Suppressor macrophage treated with lipopolysaccharide for 1 hour (primary cell): ENCODE results near the gene KRTAP10-7.
"Not testable (repeated sequence)": the region's sequence is repeated elsewhere in the genome, so short reads cannot be mapped to it uniquely, and the experiment has no call there.

Experiments used
- DNase-seq, 3 donors: peaks; one replicate each; pipeline ENCODE4 v3.0.0-alpha.2; 2020 to 2022

The KRTAP10-7 gene

GRCh38 chr21:44600118-44600978 lies at the start of gene KRTAP10-7:
KRTAP10-7 (plus strand) TSS chr21:44600597; CDS start chr21:44600622, 25 bp downstream.
- DNase-seq: not testable (repeated sequence)

- no peak for DNase-seq
Observed at GRCh38 chr21:44550807-44551206, 49.6 kb upstream of the KRTAP10-7 start.

GRCh38 chr21:44551340-44551961 lies 48.9 kb upstream of the KRTAP10-7 start, which contains the start of gene KRTAP10-2:
KRTAP10-2 (minus strand) TSS chr21:44551505; CDS start chr21:44551458, 47 bp downstream.
- no peak for DNase-seq

GRCh38 chr21:44552136-44552535 lies 48.3 kb upstream of the KRTAP10-7 start:
- DNase-seq: no peak

- DNase-seq: no peak
Observed at GRCh38 chr21:44552681-44553080, 47.7 kb upstream of the KRTAP10-7 start.

- no peak for DNase-seq
Observed at GRCh38 chr21:44555200-44555875, 45.1 kb upstream of the KRTAP10-7 start.

GRCh38 chr21:44556879-44557278 lies 43.5 kb upstream of the KRTAP10-7 start:
- no peak for DNase-seq

- DNase-seq: no peak
Observed at GRCh38 chr21:44557491-44558328, 42.7 kb upstream of the KRTAP10-7 start.

GRCh38 chr21:44558329-44558675 lies 42.1 kb upstream of the KRTAP10-7 start:
- not testable (repeated sequence) for DNase-seq

GRCh38 chr21:44558695-44559094 lies 41.7 kb upstream of the KRTAP10-7 start, which contains the start of gene KRTAP10-3:
KRTAP10-3 (minus strand) TSS chr21:44558795; CDS start chr21:44558715, 80 bp downstream.
- DNase-seq: no peak

- no peak for DNase-seq
Observed at GRCh38 chr21:44564099-44564498, 36.3 kb upstream of the KRTAP10-7 start.

GRCh38 chr21:44564886-44565598 lies 35.4 kb upstream of the KRTAP10-7 start:
- DNase-seq: peak in 2 of 3 donors; percentile 16 to 29

- peak; percentile 21 to 66 (median 61) for DNase-seq
Observed at GRCh38 chr21:44566403-44566802, 34.0 kb upstream of the KRTAP10-7 start.

GRCh38 chr21:44567481-44568171 lies 32.8 kb upstream of the KRTAP10-7 start:
- no peak for DNase-seq

- DNase-seq: no peak
Observed at GRCh38 chr21:44568261-44568660, 32.1 kb upstream of the KRTAP10-7 start.

GRCh38 chr21:44568667-44569556 lies 31.5 kb upstream of the KRTAP10-7 start:
- no peak for DNase-seq

- DNase-seq: no peak
Observed at GRCh38 chr21:44569861-44570517, 30.4 kb upstream of the KRTAP10-7 start.

GRCh38 chr21:44571296-44571695 lies 29.1 kb upstream of the KRTAP10-7 start:
- no peak for DNase-seq
